HG02571 (cell line): ENCODE results near the gene COL18A1.
"Not testable (repeated sequence)": the region's sequence is repeated elsewhere in the genome, so short reads cannot be mapped to it uniquely, and the experiment has no call there.

Experiments used
- ATAC-seq: cut with Tn5 transposase; IDR thresholded peaks from one replicate; pipeline ENCODE4 v1.9.1; 2021; ENCODE audit warnings: mild to moderate bottlenecking, moderate library complexity; ENCODE audit not compliant: unreplicated experiment

Gene COL18A1

GRCh38 chr21:45513003-45513717 is 108.2 kb downstream of the COL18A1 start:
- ATAC-seq = no peak

GRCh38 chr21:45513741-45514310 is 108.9 kb downstream of the COL18A1 start:
- ATAC-seq = no peak

GRCh38 chr21:45514311-45515021 is 109.5 kb downstream of the COL18A1 start:
- no peak for ATAC-seq

GRCh38 chr21:45515241-45516061 is 110.5 kb downstream of the COL18A1 start:
- no peak for ATAC-seq

GRCh38 chr21:45516071-45516670 is 111.2 kb downstream of the COL18A1 start:
- ATAC-seq = no peak

GRCh38 chr21:45516671-45517151 is 111.7 kb downstream of the COL18A1 start:
- no peak for ATAC-seq

GRCh38 chr21:45517249-45518065 is 112.5 kb downstream of the COL18A1 start:
- ATAC-seq = no peak

- no peak for ATAC-seq
Observed at GRCh38 chr21:45518742-45519141, 113.8 kb downstream of the COL18A1 start.

GRCh38 chr21:45519182-45519581 is 114.2 kb downstream of the COL18A1 start:
- ATAC-seq = no peak

GRCh38 chr21:45521241-45521640 is 116.3 kb downstream of the COL18A1 start:
- ATAC-seq = no peak

GRCh38 chr21:45522381-45522780 is 117.4 kb downstream of the COL18A1 start:
- ATAC-seq = no peak

- ATAC-seq = no peak
Observed at GRCh38 chr21:45522986-45523385, 118.0 kb downstream of the COL18A1 start.

- no peak for ATAC-seq
Observed at GRCh38 chr21:45523411-45524101, 118.6 kb downstream of the COL18A1 start.

- no peak for ATAC-seq
Observed at GRCh38 chr21:45524756-45525152, 119.8 kb downstream of the COL18A1 start.

GRCh38 chr21:45525153-45525909 is 120.4 kb downstream of the COL18A1 start:
- ATAC-seq = no peak

GRCh38 chr21:45525910-45526306 is 120.9 kb downstream of the COL18A1 start:
- ATAC-seq = no peak

GRCh38 chr21:45527151-45527999 is 122.4 kb downstream of the COL18A1 start:
- ATAC-seq = not testable (repeated sequence)
